SK-N-SH (cell line): ENCODE results near the gene TRIM54. TPM values are rescaled to one million over a fixed set of nuclear protein-coding genes. Genes with fewer than 3 reads are reported as not detected.

Experiments
- CTCF ChIA-PET: fragments of 300-600, 350-600 bp; formaldehyde crosslinking; extraction: SDS; loops from one replicate; lab custom pipeline; 2021; lab: Yijun Ruan, JAX
- POLR2A ChIA-PET: fragments of 350-600 bp; sonication (Branson Sonifier 250); formaldehyde crosslinking; extraction: SDS; loops from one replicate; lab custom pipeline; 2020; ENCODE audit warnings: antibody characterized with exemption, inconsistent platforms; lab: Yijun Ruan, JAX
- DNase-seq: peaks from one replicate; pipeline ENCODE4 v3.0.0; 2012
- H2AFZ ChIP-seq: fragments of 200-600 bp; sonication (generic); 2 replicates; pipeline ENCODE4 v1.8.1; 2016; ENCODE audit warnings: antibody characterized with exemption, mild to moderate bottlenecking, low read depth
- H3F3A ChIP-seq: fragments of 200-600 bp; sonication (generic); replicated peaks from 2 replicates; pipeline ENCODE3; 2016; ENCODE audit warnings: antibody characterized with exemption, mild to moderate bottlenecking; ENCODE audit not compliant: insufficient read depth
- H3K27ac ChIP-seq, 2 experiments: fragments of 200-500 bp in 1 of 2; fragments of 200-600 bp in 1 of 2; sonication (Bioruptor generic) in 1 of 2; sonication (generic), shearing (Covaris generic) in 1 of 2; 2 replicates each; pipeline versions ENCODE4 v1.5.1 to v1.6.1; 2014 to 2016; ENCODE audit warnings: low read depth in 2 of 2, inconsistent platforms in 1 of 2, low read length in 1 of 2, mild to moderate bottlenecking in 1 of 2, mixed read lengths in 1 of 2
- H3K27me3 ChIP-seq: fragments of 200-600 bp; sonication (generic), shearing (Covaris generic); 2 replicates; pipeline ENCODE4 v1.6.1; 2016; ENCODE audit warnings: mixed run types; ENCODE audit not compliant: insufficient read depth
- H3K36me3 ChIP-seq, 2 experiments: fragments of 200-500 bp in 1 of 2; fragments of 200-600 bp in 1 of 2; sonication (Bioruptor generic) in 1 of 2; sonication (generic) in 1 of 2; replicated peaks in 1 of 2; 2 replicates each; pipeline versions ENCODE3 to v1.5.1; 2014 to 2016; ENCODE audit warnings: low read length in 1 of 2, mild to moderate bottlenecking in 1 of 2; ENCODE audit not compliant: insufficient read depth in 2 of 2, control insufficient read depth in 1 of 2
- H3K4me1 ChIP-seq, 2 experiments: fragments of 200-500 bp in 1 of 2; fragments of 200-600 bp in 1 of 2; sonication (Bioruptor generic) in 1 of 2; sonication (generic), shearing (Covaris generic) in 1 of 2; 2 replicates each; pipeline versions ENCODE4 v1.5.1 to v1.6.1; 2014 to 2016; ENCODE audit warnings: low read depth in 1 of 2, low read length in 1 of 2, mixed run types in 1 of 2; ENCODE audit not compliant: insufficient read depth in 2 of 2, control insufficient read depth in 1 of 2
- H3K4me2 ChIP-seq: fragments of 200-600 bp; sonication (generic), shearing (Covaris generic); 2 replicates; pipeline ENCODE4 v1.6.1; 2017; ENCODE audit warnings: mixed run types
- H3K4me3 ChIP-seq, 2 experiments: fragments of 200-500 bp in 1 of 2; fragments of 200-600 bp in 1 of 2; sonication (Bioruptor generic) in 1 of 2; sonication (generic), shearing (Covaris generic) in 1 of 2; 2 replicates each; pipeline versions ENCODE4 v1.5.1 to v1.8.1; 2014 to 2016; ENCODE audit warnings: low read depth in 2 of 2, inconsistent platforms in 1 of 2, low read length in 1 of 2, mild to moderate bottlenecking in 1 of 2, mixed read lengths in 1 of 2, moderate library complexity in 1 of 2
- H3K79me2 ChIP-seq: fragments of 200-600 bp; sonication (generic); 2 replicates; pipeline ENCODE4 v1.8.1; 2017; ENCODE audit warnings: mild to moderate bottlenecking; ENCODE audit not compliant: insufficient read depth
- H3K9ac ChIP-seq: fragments of 200-600 bp; sonication (generic); 2 replicates; pipeline ENCODE4 v1.6.1; 2017; ENCODE audit warnings: mixed run types
- H3K9me2 ChIP-seq: fragments of 200-600 bp; sonication (generic); 2 replicates; pipeline ENCODE4 v1.6.1; 2017; ENCODE audit warnings: mixed run types
- H3K9me3 ChIP-seq: fragments of 200-600 bp; sonication (generic); 2 replicates; pipeline ENCODE4 v1.6.1; 2017; ENCODE audit warnings: mixed run types, mild to moderate bottlenecking, moderate library complexity
- H4K20me1 ChIP-seq: fragments of 200-600 bp; sonication (generic); 2 replicates; pipeline ENCODE4 v1.6.1; 2017; ENCODE audit warnings: mild to moderate bottlenecking, mixed run types; ENCODE audit not compliant: insufficient read depth
- CHD2 ChIP-seq: fragments of 150-350 bp; IDR thresholded peaks from 2 replicates; pipeline ENCODE4 v1.6.1; 2018; ENCODE audit warnings: low read length; ENCODE audit not compliant: partially characterized antibody
- ELF1 ChIP-seq: IDR thresholded peaks from 2 replicates; pipeline ENCODE4 v1.4.0; 2012
- EP300 ChIP-seq, 2 experiments: IDR thresholded peaks; 2 replicates each; pipeline versions ENCODE4 v1.4.0 to v1.6.1; 2012; ENCODE audit warnings: borderline replicate concordance in 1 of 2, low read depth in 1 of 2, low read length in 1 of 2
- EZH2phosphoT487 ChIP-seq: fragments of 200-600 bp; sonication (generic); IDR thresholded peaks from 2 replicates; pipeline ENCODE4 v1.6.1; 2017; ENCODE audit warnings: low read depth, mixed run types, mild to moderate bottlenecking, antibody characterized with exemption, moderate library complexity, borderline replicate concordance
- FOSL2 ChIP-seq: IDR thresholded peaks from 2 replicates; pipeline ENCODE4 v1.4.0; 2012; ENCODE audit warnings: low read depth, mild to moderate bottlenecking, moderate library complexity, borderline replicate concordance
- FOXM1 ChIP-seq: IDR thresholded peaks from 2 replicates; pipeline ENCODE4 v1.4.0; 2012; ENCODE audit warnings: low read depth, mild to moderate bottlenecking
- MEF2A ChIP-seq: IDR thresholded peaks from 2 replicates; pipeline ENCODE4 v1.4.0; 2012; ENCODE audit warnings: low read depth, borderline replicate concordance
- NRF1 ChIP-seq: IDR thresholded peaks from 2 replicates; pipeline ENCODE4 v1.6.1; 2012; ENCODE audit warnings: low read depth, mild to moderate bottlenecking, low read length
- RXRA ChIP-seq: IDR thresholded peaks from 2 replicates; pipeline ENCODE4 v1.4.0; 2012; ENCODE audit warnings: low read depth, mild to moderate bottlenecking, borderline replicate concordance
- SMC3 ChIP-seq: IDR thresholded peaks from 2 replicates; pipeline ENCODE4 v1.6.1; 2012; ENCODE audit warnings: low read depth, low read length, improper control_type of control experiment
- TAF1 ChIP-seq: IDR thresholded peaks from 2 replicates; pipeline ENCODE4 v1.6.1; 2012; ENCODE audit warnings: low read depth, mild to moderate bottlenecking, low read length, moderate library complexity, borderline replicate concordance
- TCF12 ChIP-seq: IDR thresholded peaks from 2 replicates; pipeline ENCODE4 v1.4.0; 2012
- WGBS: methylation state at CpG from one replicate; pipeline ENCODE4 v1.1.6; 2017; ENCODE audit warnings: low lambda C conversion rate; 5-methylcytosine and 5-hydroxymethylcytosine counted together
- polyA plus RNA-seq, 3 experiments: library from polyadenylated mRNA; depleted of rRNA; stranded (reverse); fragments of >200 nt; gene quantifications; 2 replicates each; pipeline ENCODE4 v1.2.3, GENCODE V29; 2012
- TF ChIP-seq, protein P1 (sequence below): fragments of 150-350 bp; IDR thresholded peaks from 2 replicates; pipeline ENCODE4 v1.6.1; 2017; ENCODE audit warnings: antibody characterized with exemption, low read length, low read depth, borderline replicate concordance
- TF ChIP-seq, protein P2 (sequence below): IDR thresholded peaks from 2 replicates; pipeline ENCODE4 v1.4.0; 2012; ENCODE audit warnings: low read depth
- TF ChIP-seq, protein P3 (sequence below): IDR thresholded peaks from 2 replicates; pipeline ENCODE4 v1.4.0; 2012; ENCODE audit warnings: low read depth, borderline replicate concordance
- TF ChIP-seq, protein P4 (sequence below): fragments of 200-600 bp; sonication (generic); IDR thresholded peaks from 2 replicates; pipeline ENCODE4 v1.6.1; 2017; ENCODE audit warnings: antibody characterized with exemption, mild to moderate bottlenecking, moderate library complexity
- TF ChIP-seq, protein P5 (sequence below): IDR thresholded peaks from 2 replicates; pipeline ENCODE4; 2012
- TF ChIP-seq, protein P6 (sequence below): IDR thresholded peaks from 2 replicates; pipeline ENCODE4 v1.6.1; 2012; ENCODE audit warnings: mild to moderate bottlenecking, low read depth, low read length, moderate library complexity

Gene TRIM54
- polyA plus RNA-seq, 1 of the 3 experiments (the other 2 are of a cell fraction) = 0.28 TPM

DNA sequence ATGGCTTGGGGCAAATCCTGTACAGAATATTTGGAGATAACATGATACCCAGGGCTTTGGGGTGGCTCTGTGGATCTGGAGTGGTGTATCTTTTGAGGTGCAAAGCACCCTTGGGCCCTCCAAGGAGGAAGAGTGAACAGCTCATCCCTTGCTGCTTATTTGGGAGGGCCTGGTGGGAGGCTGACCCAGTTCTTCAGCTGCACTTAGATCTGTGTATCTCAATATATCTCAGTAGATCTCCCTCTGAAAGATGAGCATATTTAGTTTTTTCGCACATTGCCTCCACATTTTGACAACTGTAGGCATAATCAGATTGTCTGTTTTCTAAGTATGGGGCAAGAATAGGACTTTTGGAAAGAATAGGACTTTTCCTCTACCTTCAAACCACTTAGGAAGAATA is 2.8 kb downstream of the TRIM54 start:
- POLR2A ChIA-PET = no interaction called here
- WGBS = 81% methylated on average over 1 of the region's 1 CpG

More for the DNA sequence above, 2.8 kb downstream of the TRIM54 start:
- Histone ChIP-seq H3F3A (peaks cover 3% of the 10 kb centered on the region), H4K20me1 (no peaks in the 10 kb centered on the region), H3K27me3 (no peaks in the 10 kb centered on the region), H3K4me3 (no peak overlapping the region), H3K27ac (no peak overlapping the region), H2AFZ (no peak overlapping the region), H3K9ac (no peak overlapping the region), H3K36me3 (no peaks in the 10 kb centered on the region), H3K79me2 (no peaks in the 10 kb centered on the region), H3K4me2 (no peak overlapping the region), H3K4me1 (peaks cover 0 to 23% of the 10 kb centered on the region in 2 experiments; a peak in 3 of 4 replicates), H3K9me3 (no peaks in the 10 kb centered on the region), H3K9me2 (no peaks in the 10 kb centered on the region)
- no peak for TF ChIP-seq TAF1
- no peak for TF ChIP-seq ELF1
- TF ChIP-seq, protein P1, sequence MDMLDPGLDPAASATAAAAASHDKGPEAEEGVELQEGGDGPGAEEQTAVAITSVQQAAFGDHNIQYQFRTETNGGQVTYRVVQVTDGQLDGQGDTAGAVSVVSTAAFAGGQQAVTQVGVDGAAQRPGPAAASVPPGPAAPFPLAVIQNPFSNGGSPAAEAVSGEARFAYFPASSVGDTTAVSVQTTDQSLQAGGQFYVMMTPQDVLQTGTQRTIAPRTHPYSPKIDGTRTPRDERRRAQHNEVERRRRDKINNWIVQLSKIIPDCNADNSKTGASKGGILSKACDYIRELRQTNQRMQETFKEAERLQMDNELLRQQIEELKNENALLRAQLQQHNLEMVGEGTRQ = no peak
- TF ChIP-seq MEF2A = no peak
- TF ChIP-seq, protein P2, sequence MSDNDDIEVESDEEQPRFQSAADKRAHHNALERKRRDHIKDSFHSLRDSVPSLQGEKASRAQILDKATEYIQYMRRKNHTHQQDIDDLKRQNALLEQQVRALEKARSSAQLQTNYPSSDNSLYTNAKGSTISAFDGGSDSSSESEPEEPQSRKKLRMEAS = no peak
- no peak for TF ChIP-seq SMC3
- TF ChIP-seq, protein P3, sequence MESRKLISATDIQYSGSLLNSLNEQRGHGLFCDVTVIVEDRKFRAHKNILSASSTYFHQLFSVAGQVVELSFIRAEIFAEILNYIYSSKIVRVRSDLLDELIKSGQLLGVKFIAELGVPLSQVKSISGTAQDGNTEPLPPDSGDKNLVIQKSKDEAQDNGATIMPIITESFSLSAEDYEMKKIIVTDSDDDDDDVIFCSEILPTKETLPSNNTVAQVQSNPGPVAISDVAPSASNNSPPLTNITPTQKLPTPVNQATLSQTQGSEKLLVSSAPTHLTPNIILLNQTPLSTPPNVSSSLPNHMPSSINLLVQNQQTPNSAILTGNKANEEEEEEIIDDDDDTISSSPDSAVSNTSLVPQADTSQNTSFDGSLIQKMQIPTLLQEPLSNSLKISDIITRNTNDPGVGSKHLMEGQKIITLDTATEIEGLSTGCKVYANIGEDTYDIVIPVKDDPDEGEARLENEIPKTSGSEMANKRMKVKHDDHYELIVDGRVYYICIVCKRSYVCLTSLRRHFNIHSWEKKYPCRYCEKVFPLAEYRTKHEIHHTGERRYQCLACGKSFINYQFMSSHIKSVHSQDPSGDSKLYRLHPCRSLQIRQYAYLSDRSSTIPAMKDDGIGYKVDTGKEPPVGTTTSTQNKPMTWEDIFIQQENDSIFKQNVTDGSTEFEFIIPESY = no peak
- TF ChIP-seq TCF12 = no peak
- TF ChIP-seq, protein P4, sequence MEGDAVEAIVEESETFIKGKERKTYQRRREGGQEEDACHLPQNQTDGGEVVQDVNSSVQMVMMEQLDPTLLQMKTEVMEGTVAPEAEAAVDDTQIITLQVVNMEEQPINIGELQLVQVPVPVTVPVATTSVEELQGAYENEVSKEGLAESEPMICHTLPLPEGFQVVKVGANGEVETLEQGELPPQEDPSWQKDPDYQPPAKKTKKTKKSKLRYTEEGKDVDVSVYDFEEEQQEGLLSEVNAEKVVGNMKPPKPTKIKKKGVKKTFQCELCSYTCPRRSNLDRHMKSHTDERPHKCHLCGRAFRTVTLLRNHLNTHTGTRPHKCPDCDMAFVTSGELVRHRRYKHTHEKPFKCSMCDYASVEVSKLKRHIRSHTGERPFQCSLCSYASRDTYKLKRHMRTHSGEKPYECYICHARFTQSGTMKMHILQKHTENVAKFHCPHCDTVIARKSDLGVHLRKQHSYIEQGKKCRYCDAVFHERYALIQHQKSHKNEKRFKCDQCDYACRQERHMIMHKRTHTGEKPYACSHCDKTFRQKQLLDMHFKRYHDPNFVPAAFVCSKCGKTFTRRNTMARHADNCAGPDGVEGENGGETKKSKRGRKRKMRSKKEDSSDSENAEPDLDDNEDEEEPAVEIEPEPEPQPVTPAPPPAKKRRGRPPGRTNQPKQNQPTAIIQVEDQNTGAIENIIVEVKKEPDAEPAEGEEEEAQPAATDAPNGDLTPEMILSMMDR = no peak
- no peak for TF ChIP-seq EZH2phosphoT487
- no peak for TF ChIP-seq NRF1
- TF ChIP-seq RXRA = no peak
- TF ChIP-seq, protein P5, sequence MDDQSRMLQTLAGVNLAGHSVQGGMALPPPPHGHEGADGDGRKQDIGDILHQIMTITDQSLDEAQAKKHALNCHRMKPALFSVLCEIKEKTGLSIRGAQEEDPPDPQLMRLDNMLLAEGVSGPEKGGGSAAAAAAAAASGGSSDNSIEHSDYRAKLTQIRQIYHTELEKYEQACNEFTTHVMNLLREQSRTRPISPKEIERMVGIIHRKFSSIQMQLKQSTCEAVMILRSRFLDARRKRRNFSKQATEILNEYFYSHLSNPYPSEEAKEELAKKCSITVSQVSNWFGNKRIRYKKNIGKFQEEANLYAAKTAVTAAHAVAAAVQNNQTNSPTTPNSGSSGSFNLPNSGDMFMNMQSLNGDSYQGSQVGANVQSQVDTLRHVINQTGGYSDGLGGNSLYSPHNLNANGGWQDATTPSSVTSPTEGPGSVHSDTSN = no peak
- TF ChIP-seq FOXM1 = no peak
- TF ChIP-seq, protein P6, sequence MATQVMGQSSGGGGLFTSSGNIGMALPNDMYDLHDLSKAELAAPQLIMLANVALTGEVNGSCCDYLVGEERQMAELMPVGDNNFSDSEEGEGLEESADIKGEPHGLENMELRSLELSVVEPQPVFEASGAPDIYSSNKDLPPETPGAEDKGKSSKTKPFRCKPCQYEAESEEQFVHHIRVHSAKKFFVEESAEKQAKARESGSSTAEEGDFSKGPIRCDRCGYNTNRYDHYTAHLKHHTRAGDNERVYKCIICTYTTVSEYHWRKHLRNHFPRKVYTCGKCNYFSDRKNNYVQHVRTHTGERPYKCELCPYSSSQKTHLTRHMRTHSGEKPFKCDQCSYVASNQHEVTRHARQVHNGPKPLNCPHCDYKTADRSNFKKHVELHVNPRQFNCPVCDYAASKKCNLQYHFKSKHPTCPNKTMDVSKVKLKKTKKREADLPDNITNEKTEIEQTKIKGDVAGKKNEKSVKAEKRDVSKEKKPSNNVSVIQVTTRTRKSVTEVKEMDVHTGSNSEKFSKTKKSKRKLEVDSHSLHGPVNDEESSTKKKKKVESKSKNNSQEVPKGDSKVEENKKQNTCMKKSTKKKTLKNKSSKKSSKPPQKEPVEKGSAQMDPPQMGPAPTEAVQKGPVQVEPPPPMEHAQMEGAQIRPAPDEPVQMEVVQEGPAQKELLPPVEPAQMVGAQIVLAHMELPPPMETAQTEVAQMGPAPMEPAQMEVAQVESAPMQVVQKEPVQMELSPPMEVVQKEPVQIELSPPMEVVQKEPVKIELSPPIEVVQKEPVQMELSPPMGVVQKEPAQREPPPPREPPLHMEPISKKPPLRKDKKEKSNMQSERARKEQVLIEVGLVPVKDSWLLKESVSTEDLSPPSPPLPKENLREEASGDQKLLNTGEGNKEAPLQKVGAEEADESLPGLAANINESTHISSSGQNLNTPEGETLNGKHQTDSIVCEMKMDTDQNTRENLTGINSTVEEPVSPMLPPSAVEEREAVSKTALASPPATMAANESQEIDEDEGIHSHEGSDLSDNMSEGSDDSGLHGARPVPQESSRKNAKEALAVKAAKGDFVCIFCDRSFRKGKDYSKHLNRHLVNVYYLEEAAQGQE = no peak
- TF ChIP-seq EP300 (IDR thresholded peaks at IDR 0.05; ENCODE audit: borderline replicate concordance in 1 of 2, low read depth in 1 of 2, low read length in 1 of 2) = no peak
- TF ChIP-seq CHD2 = no peak
- no peak for TF ChIP-seq FOSL2
- no peak for DNase-seq
- CTCF ChIA-PET = interaction anchor here (1.2 to 18.0 kb wide), 5 partner anchors 12 to 323 kb away, joined by 3 to 392 read pairs (median 87); partner anchors contain the start of gene SLC30A3
